ENCODE data around the gene ETV5.

- TF ChIP-seq CTCF (conservative IDR thresholded peaks at IDR 0.05 in 1 of 2, IDR thresholded peaks at IDR 0.05 in 1 of 2; ENCODE audit: extremely low read depth in 1 of 2, insufficient read depth in 1 of 2, low read depth in 1 of 2, low read length in 2 of 2) = no peak
- TF ChIP-seq EZH2 (IDR thresholded peaks at IDR 0.05; ENCODE audit: borderline replicate concordance, low read length) = no peak
These were observed 41.3 kb downstream of the ETV5 start for GRCh38 chr3:186067360-186068242.
